ENCODE data around the gene CACNA2D2. TPM values are rescaled to one million over a fixed set of nuclear protein-coding genes. Genes with fewer than 3 reads are reported as not detected.

Gene CACNA2D2
- total and polyA plus RNA-seq, 2 donors from 2014 or later, result 3.6 to 6.0 TPM

DNA sequence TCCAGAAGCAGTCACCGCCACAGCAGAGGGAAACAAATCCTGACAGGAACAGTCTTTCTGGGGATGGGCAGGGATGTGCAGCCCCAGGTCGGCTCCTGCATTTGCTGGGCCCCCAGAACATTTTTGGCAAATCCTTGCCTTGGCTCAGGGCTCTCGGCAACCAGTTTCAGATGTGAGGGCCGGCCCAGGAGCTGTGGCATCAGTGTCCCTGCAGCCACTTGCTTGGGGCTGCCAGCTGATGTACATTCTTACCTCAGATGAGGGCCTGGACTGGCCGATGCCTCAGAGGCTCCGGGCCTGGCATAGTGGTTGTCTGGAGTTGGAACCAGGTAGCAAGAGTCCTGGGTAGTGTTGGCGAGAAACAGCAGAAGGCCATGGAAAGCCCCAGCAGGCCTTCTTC is 148.6 kb downstream of the CACNA2D2 start:
- no peaks in the 10 kb centered on the region for H3K27me3 ChIP-seq (ENCODE audit: control insufficient read depth, insufficient read depth, low read length)
- no peak for DNase-seq
- intact Hi-C loops (cut with DNase I), result no loop called here
- peaks cover 3 to 30% (median 14%) of the 10 kb centered on the region in 3 donors for H3K36me3 ChIP-seq (ENCODE audit: control insufficient read depth in 2 of 3, insufficient read depth in 3 of 3, low read length in 3 of 3)
- peaks cover 0 to 59% (median 39%) of the 10 kb centered on the region in 3 donors for H3K4me1 ChIP-seq (ENCODE audit: control insufficient read depth in 2 of 3, insufficient read depth in 2 of 3, low read depth in 1 of 3, low read length in 3 of 3)
- no peak overlapping the region for H3K27ac ChIP-seq (ENCODE audit: low read depth in 2 of 2, low read length in 2 of 2)
- no peak overlapping the region for H3K9ac ChIP-seq (ENCODE audit: low read length in 3 of 3)
- no peak for FAIRE-seq
- TF ChIP-seq, protein P1, sequence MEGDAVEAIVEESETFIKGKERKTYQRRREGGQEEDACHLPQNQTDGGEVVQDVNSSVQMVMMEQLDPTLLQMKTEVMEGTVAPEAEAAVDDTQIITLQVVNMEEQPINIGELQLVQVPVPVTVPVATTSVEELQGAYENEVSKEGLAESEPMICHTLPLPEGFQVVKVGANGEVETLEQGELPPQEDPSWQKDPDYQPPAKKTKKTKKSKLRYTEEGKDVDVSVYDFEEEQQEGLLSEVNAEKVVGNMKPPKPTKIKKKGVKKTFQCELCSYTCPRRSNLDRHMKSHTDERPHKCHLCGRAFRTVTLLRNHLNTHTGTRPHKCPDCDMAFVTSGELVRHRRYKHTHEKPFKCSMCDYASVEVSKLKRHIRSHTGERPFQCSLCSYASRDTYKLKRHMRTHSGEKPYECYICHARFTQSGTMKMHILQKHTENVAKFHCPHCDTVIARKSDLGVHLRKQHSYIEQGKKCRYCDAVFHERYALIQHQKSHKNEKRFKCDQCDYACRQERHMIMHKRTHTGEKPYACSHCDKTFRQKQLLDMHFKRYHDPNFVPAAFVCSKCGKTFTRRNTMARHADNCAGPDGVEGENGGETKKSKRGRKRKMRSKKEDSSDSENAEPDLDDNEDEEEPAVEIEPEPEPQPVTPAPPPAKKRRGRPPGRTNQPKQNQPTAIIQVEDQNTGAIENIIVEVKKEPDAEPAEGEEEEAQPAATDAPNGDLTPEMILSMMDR (IDR thresholded peaks at IDR 0.05; ENCODE audit: borderline replicate concordance, extremely low read depth, insufficient read depth), result no peak
- H3K4me3 ChIP-seq (ENCODE audit: low read length in 3 of 3), result no peak overlapping the region
- H3K9me3 ChIP-seq (ENCODE audit: control insufficient read depth in 2 of 3, insufficient read depth in 1 of 3, low read length in 3 of 3), result no peaks in the 10 kb centered on the region

DNA sequence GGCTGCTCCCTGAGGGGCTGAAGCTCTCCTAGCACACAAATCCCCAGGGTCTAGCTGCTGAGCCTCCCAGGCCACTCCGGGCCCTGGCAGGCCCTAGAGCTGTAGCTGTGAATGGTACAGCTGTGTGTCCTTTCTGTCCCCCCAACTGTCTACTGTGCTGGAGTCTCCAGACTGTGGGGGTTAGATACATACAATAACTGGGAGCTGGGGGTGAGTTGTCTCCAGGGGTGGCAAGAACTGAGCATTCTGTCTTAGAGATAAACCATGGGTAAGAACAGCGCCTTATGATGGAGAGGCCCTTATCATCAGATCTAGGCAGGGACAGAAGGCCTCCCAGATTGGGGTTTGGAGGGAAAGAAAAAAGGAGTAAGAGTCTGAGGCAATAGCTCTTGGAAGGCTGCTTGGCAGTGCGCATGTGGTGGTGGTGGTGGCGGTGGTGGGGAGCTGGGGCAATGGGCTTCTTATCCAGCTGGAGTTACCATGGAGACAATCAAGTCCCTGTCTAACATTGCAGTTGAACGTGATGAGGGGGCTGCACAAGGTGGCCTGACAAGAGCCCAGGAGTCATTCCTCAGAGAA is 149.2 kb downstream of the CACNA2D2 start:
- DNase-seq (no peak), FAIRE-seq (no peak)
- no peaks in the 10 kb centered on the region for H3K9me3 ChIP-seq (ENCODE audit: control insufficient read depth in 2 of 3, insufficient read depth in 1 of 3, low read length in 3 of 3)
- H3K4me3 ChIP-seq (ENCODE audit: low read length in 3 of 3), result no peak overlapping the region
- peaks cover 3 to 30% (median 14%) of the 10 kb centered on the region in 3 donors for H3K36me3 ChIP-seq (ENCODE audit: control insufficient read depth in 2 of 3, insufficient read depth in 3 of 3, low read length in 3 of 3)
- no peak overlapping the region for H3K9ac ChIP-seq (ENCODE audit: low read length in 3 of 3)
- no peak overlapping the region for H3K27ac ChIP-seq (ENCODE audit: low read depth in 2 of 2, low read length in 2 of 2)
- intact Hi-C loops (cut with DNase I), result no loop called here
- peaks cover 0 to 63% (median 43%) of the 10 kb centered on the region in 3 donors for H3K4me1 ChIP-seq (ENCODE audit: control insufficient read depth in 2 of 3, insufficient read depth in 2 of 3, low read depth in 1 of 3, low read length in 3 of 3)
- no peaks in the 10 kb centered on the region for H3K27me3 ChIP-seq (ENCODE audit: control insufficient read depth, insufficient read depth, low read length)
- TF ChIP-seq, protein P1 (IDR thresholded peaks at IDR 0.05; ENCODE audit: borderline replicate concordance, extremely low read depth, insufficient read depth), result no peak

DNA sequence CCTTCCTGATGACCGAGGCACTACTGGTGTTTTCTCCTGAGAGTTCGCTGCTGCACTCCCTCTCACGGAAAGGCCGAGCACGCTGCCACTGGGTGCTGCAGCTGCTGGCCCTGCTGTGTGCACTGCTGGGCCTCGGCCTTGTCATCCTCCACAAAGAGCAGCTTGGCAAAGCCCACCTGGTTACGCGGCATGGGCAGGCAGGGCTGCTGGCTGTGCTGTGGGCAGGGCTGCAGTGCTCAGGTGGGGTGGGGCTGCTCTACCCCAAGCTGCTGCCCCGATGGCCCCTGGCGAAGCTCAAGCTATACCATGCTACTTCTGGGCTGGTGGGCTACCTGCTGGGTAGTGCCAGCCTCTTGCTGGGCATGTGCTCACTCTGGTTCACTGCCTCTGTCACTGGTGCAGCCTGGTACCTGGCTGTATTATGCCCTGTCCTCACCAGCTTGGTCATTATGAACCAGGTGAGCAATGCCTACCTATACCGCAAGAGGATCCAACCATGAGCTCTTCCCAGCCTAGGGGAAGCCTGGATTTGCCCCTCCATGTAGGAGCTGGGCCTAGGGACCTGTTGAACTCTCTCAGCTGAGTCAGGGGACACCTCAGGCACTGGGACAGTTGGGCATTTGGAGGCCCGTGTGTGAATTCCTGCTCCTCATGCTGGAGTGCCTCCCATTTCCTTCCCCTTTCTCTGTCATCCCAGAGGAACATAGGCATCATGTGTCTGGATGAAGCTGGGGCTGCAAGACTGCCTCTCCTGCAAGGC is 150.0 kb downstream of the CACNA2D2 start:
- peaks cover 3 to 30% (median 15%) of the 10 kb centered on the region in 3 donors for H3K36me3 ChIP-seq (ENCODE audit: control insufficient read depth in 2 of 3, insufficient read depth in 3 of 3, low read length in 3 of 3)
- H3K4me1 ChIP-seq (ENCODE audit: control insufficient read depth in 2 of 3, insufficient read depth in 2 of 3, low read depth in 1 of 3, low read length in 3 of 3), result peaks cover 0 to 61% (median 43%) of the 10 kb centered on the region in 3 donors

More for the DNA sequence above, 150.0 kb downstream of the CACNA2D2 start:
- no peak overlapping the region for H3K4me3 ChIP-seq (ENCODE audit: low read length in 3 of 3)
- intact Hi-C loops (cut with DNase I), result no loop called here
- no peaks in the 10 kb centered on the region for H3K9me3 ChIP-seq (ENCODE audit: control insufficient read depth in 2 of 3, insufficient read depth in 1 of 3, low read length in 3 of 3)
- TF ChIP-seq, protein P1 (IDR thresholded peaks at IDR 0.05; ENCODE audit: borderline replicate concordance, extremely low read depth, insufficient read depth), result no peak
- H3K9ac ChIP-seq (ENCODE audit: low read length in 3 of 3), result no peak overlapping the region
- H3K27ac ChIP-seq (ENCODE audit: low read depth in 2 of 2, low read length in 2 of 2), result no peak overlapping the region
- DNase-seq (no peak), FAIRE-seq (no peak)
- no peaks in the 10 kb centered on the region for H3K27me3 ChIP-seq (ENCODE audit: control insufficient read depth, insufficient read depth, low read length)

Data from kidney (tissue), 14 donors.